ENCODE measurements around the gene MYO16. TPM values are rescaled to one million over a fixed set of nuclear protein-coding genes. Genes with fewer than 3 reads are reported as not detected.
A peak's percentile ranks its signal among the peaks of the same experiment; 100 is the strongest.

The MYO16 gene
- total and polyA plus RNA-seq, 4 donors: 11.7 to 51.7 (median 21.1) TPM

GRCh38 chr13:108677806-108678205 lies 48.4 kb downstream of the MYO16 start:
- H3K9me3 ChIP-seq (ENCODE audit: control insufficient read depth, insufficient read depth, low read length): no peaks in the 10 kb centered on the region
- H3K4me3 ChIP-seq (ENCODE audit: low read depth, low read length): no peak overlapping the region
- 77% methylated on average over 2 of the region's 3 CpGs for WGBS (ENCODE audit: insufficient coverage)
- peak in 2 of 6 donors; percentile 49 to 69 for DNase-seq (ENCODE audit: low read depth in 4 of 6, low spot score in 6 of 6)
- no peaks in the 10 kb centered on the region for H3K27me3 ChIP-seq (ENCODE audit: control insufficient read depth, insufficient read depth, low read length)
- H3K36me3 ChIP-seq (ENCODE audit: control insufficient read depth, insufficient read depth, low read length): no peaks in the 10 kb centered on the region
- H3K27ac ChIP-seq (ENCODE audit: low read depth, low read length): no peak overlapping the region
- H3K4me1 ChIP-seq (ENCODE audit: control insufficient read depth, insufficient read depth, low read length): no peaks in the 10 kb centered on the region

- Histone ChIP-seq H3K27me3 (ENCODE audit: control insufficient read depth, insufficient read depth, low read length) (no peaks in the 10 kb centered on the region), H3K4me1 (ENCODE audit: control insufficient read depth, insufficient read depth, low read length) (no peaks in the 10 kb centered on the region), H3K36me3 (ENCODE audit: control insufficient read depth, insufficient read depth, low read length) (no peaks in the 10 kb centered on the region), H3K27ac (ENCODE audit: low read depth, low read length) (no peak overlapping the region), H3K9me3 (ENCODE audit: control insufficient read depth, insufficient read depth, low read length) (peaks cover 1% of the 10 kb centered on the region), H3K4me3 (ENCODE audit: low read depth, low read length) (no peak overlapping the region)
- DNase-seq (ENCODE audit: low read depth in 4 of 6, low spot score in 6 of 6): peak in 2 of 6 donors; percentile 53 to 82
- no CpG with 5 or more reads among the region's 1 CpG for WGBS (ENCODE audit: insufficient coverage)
These were observed 50.6 kb downstream of the MYO16 start for GRCh38 chr13:108680011-108680410.

- H3K27me3 ChIP-seq (ENCODE audit: control insufficient read depth, insufficient read depth, low read length): no peaks in the 10 kb centered on the region
- peaks cover 1% of the 10 kb centered on the region for H3K9me3 ChIP-seq (ENCODE audit: control insufficient read depth, insufficient read depth, low read length)
- DNase-seq (ENCODE audit: low read depth in 4 of 6, low spot score in 6 of 6): no peak
- 100% methylated on average over 1 of the region's 8 CpGs for WGBS (ENCODE audit: insufficient coverage)
- no peak overlapping the region for H3K4me3 ChIP-seq (ENCODE audit: low read depth, low read length)
- no peak overlapping the region for H3K27ac ChIP-seq (ENCODE audit: low read depth, low read length)
- H3K4me1 ChIP-seq (ENCODE audit: control insufficient read depth, insufficient read depth, low read length): no peaks in the 10 kb centered on the region
- no peaks in the 10 kb centered on the region for H3K36me3 ChIP-seq (ENCODE audit: control insufficient read depth, insufficient read depth, low read length)
These were observed 52.7 kb downstream of the MYO16 start for GRCh38 chr13:108681986-108682575.

GRCh38 chr13:108682714-108683113 lies 53.3 kb downstream of the MYO16 start:
- Histone ChIP-seq H3K27me3 (ENCODE audit: control insufficient read depth, insufficient read depth, low read length) (no peaks in the 10 kb centered on the region), H3K27ac (ENCODE audit: low read depth, low read length) (no peak overlapping the region), H3K4me1 (ENCODE audit: control insufficient read depth, insufficient read depth, low read length) (no peaks in the 10 kb centered on the region), H3K4me3 (ENCODE audit: low read depth, low read length) (no peak overlapping the region), H3K9me3 (ENCODE audit: control insufficient read depth, insufficient read depth, low read length) (peaks cover 1% of the 10 kb centered on the region), H3K36me3 (ENCODE audit: control insufficient read depth, insufficient read depth, low read length) (no peaks in the 10 kb centered on the region)
- no peak for DNase-seq (ENCODE audit: low read depth in 4 of 6, low spot score in 6 of 6)
- WGBS (ENCODE audit: insufficient coverage): 93% methylated on average over 3 of the region's 4 CpGs

- peaks cover 1% of the 10 kb centered on the region for H3K9me3 ChIP-seq (ENCODE audit: control insufficient read depth, insufficient read depth, low read length)
- no peaks in the 10 kb centered on the region for H3K27me3 ChIP-seq (ENCODE audit: control insufficient read depth, insufficient read depth, low read length)
- WGBS (ENCODE audit: insufficient coverage): 93% methylated on average over 3 of the region's 5 CpGs
- H3K36me3 ChIP-seq (ENCODE audit: control insufficient read depth, insufficient read depth, low read length): no peaks in the 10 kb centered on the region
- no peak overlapping the region for H3K4me3 ChIP-seq (ENCODE audit: low read depth, low read length)
- H3K4me1 ChIP-seq (ENCODE audit: control insufficient read depth, insufficient read depth, low read length): no peaks in the 10 kb centered on the region
- no peak overlapping the region for H3K27ac ChIP-seq (ENCODE audit: low read depth, low read length)
- DNase-seq (ENCODE audit: low read depth in 4 of 6, low spot score in 6 of 6): no peak
These were observed 56.6 kb downstream of the MYO16 start for GRCh38 chr13:108686027-108686426.

- WGBS (ENCODE audit: insufficient coverage): no CpG with 5 or more reads among the region's 1 CpG
- Histone ChIP-seq H3K4me1 (ENCODE audit: control insufficient read depth, insufficient read depth, low read length) (no peaks in the 10 kb centered on the region), H3K9me3 (ENCODE audit: control insufficient read depth, insufficient read depth, low read length) (no peaks in the 10 kb centered on the region), H3K27me3 (ENCODE audit: control insufficient read depth, insufficient read depth, low read length) (no peaks in the 10 kb centered on the region), H3K27ac (ENCODE audit: low read depth, low read length) (no peak overlapping the region), H3K36me3 (ENCODE audit: control insufficient read depth, insufficient read depth, low read length) (no peaks in the 10 kb centered on the region), H3K4me3 (ENCODE audit: low read depth, low read length) (no peak overlapping the region)
- no peak for DNase-seq (ENCODE audit: low read depth in 4 of 6, low spot score in 6 of 6)
These were observed 61.3 kb downstream of the MYO16 start for GRCh38 chr13:108690726-108691125.

GRCh38 chr13:108700422-108701170 lies 71.2 kb downstream of the MYO16 start:
- no peaks in the 10 kb centered on the region for H3K27me3 ChIP-seq (ENCODE audit: control insufficient read depth, insufficient read depth, low read length)
- no peaks in the 10 kb centered on the region for H3K36me3 ChIP-seq (ENCODE audit: control insufficient read depth, insufficient read depth, low read length)
- H3K9me3 ChIP-seq (ENCODE audit: control insufficient read depth, insufficient read depth, low read length): peaks cover 2% of the 10 kb centered on the region
- H3K4me1 ChIP-seq (ENCODE audit: control insufficient read depth, insufficient read depth, low read length): no peaks in the 10 kb centered on the region
- WGBS (ENCODE audit: insufficient coverage): no CpG with 5 or more reads among the region's 9 CpGs
- DNase-seq (ENCODE audit: low read depth in 4 of 6, low spot score in 6 of 6): peak in 2 of 6 donors; percentile 57 to 69
- no peak overlapping the region for H3K4me3 ChIP-seq (ENCODE audit: low read depth, low read length)
- no peak overlapping the region for H3K27ac ChIP-seq (ENCODE audit: low read depth, low read length)

GRCh38 chr13:108702171-108702570 lies 72.8 kb downstream of the MYO16 start:
- Histone ChIP-seq H3K4me3 (ENCODE audit: low read depth, low read length) (no peak overlapping the region), H3K36me3 (ENCODE audit: control insufficient read depth, insufficient read depth, low read length) (no peaks in the 10 kb centered on the region), H3K9me3 (ENCODE audit: control insufficient read depth, insufficient read depth, low read length) (peaks cover 2% of the 10 kb centered on the region), H3K4me1 (ENCODE audit: control insufficient read depth, insufficient read depth, low read length) (no peaks in the 10 kb centered on the region), H3K27ac (ENCODE audit: low read depth, low read length) (no peak overlapping the region), H3K27me3 (ENCODE audit: control insufficient read depth, insufficient read depth, low read length) (no peaks in the 10 kb centered on the region)
- DNase-seq (ENCODE audit: low read depth in 4 of 6, low spot score in 6 of 6): no peak

GRCh38 chr13:108705031-108705430 lies 75.6 kb downstream of the MYO16 start:
- Histone ChIP-seq H3K27ac (ENCODE audit: low read depth, low read length) (no peak overlapping the region), H3K36me3 (ENCODE audit: control insufficient read depth, insufficient read depth, low read length) (no peaks in the 10 kb centered on the region), H3K9me3 (ENCODE audit: control insufficient read depth, insufficient read depth, low read length) (peaks cover 2% of the 10 kb centered on the region), H3K4me3 (ENCODE audit: low read depth, low read length) (no peak overlapping the region), H3K27me3 (ENCODE audit: control insufficient read depth, insufficient read depth, low read length) (no peaks in the 10 kb centered on the region), H3K4me1 (ENCODE audit: control insufficient read depth, insufficient read depth, low read length) (no peaks in the 10 kb centered on the region)
- no peak for DNase-seq (ENCODE audit: low read depth in 4 of 6, low spot score in 6 of 6)
- 96% methylated on average over 2 of the region's 4 CpGs for WGBS (ENCODE audit: insufficient coverage)

GRCh38 chr13:108707584-108707983 lies 78.2 kb downstream of the MYO16 start:
- no peaks in the 10 kb centered on the region for H3K4me1 ChIP-seq (ENCODE audit: control insufficient read depth, insufficient read depth, low read length)
- peak in 2 of 6 donors; percentile 25 to 53 for DNase-seq (ENCODE audit: low read depth in 4 of 6, low spot score in 6 of 6)
- H3K4me3 ChIP-seq (ENCODE audit: low read depth, low read length): no peak overlapping the region
- H3K9me3 ChIP-seq (ENCODE audit: control insufficient read depth, insufficient read depth, low read length): no peaks in the 10 kb centered on the region
- H3K36me3 ChIP-seq (ENCODE audit: control insufficient read depth, insufficient read depth, low read length): no peaks in the 10 kb centered on the region
- no CpG with 5 or more reads among the region's 1 CpG for WGBS (ENCODE audit: insufficient coverage)
- no peak overlapping the region for H3K27ac ChIP-seq (ENCODE audit: low read depth, low read length)
- H3K27me3 ChIP-seq (ENCODE audit: control insufficient read depth, insufficient read depth, low read length): no peaks in the 10 kb centered on the region
